GDM1 (cell line): Measurements from ENCODE around the gene AMOTL1.

Experiments used
- DNase-seq: peaks from one replicate; lab custom pipeline; 2025; lab: John Stamatoyannopoulos, UW

AMOTL1 gene

GRCh38 chr11:94746721-94747120 lies 21.4 kb upstream of the AMOTL1 start:
- DNase-seq = no peak

- no peak for DNase-seq
Measured at GRCh38 chr11:94747146-94747545, 21.0 kb upstream of the AMOTL1 start.

- DNase-seq = no peak
Measured at GRCh38 chr11:94747601-94748041, 20.5 kb upstream of the AMOTL1 start.

GRCh38 chr11:94749369-94749768 lies 18.8 kb upstream of the AMOTL1 start:
- no peak for DNase-seq

GRCh38 chr11:94750319-94751217 lies 17.6 kb upstream of the AMOTL1 start:
- DNase-seq = peak; percentile 36

GRCh38 chr11:94751218-94751609 lies 16.9 kb upstream of the AMOTL1 start:
- DNase-seq = no peak

- DNase-seq = no peak
Measured at GRCh38 chr11:94751786-94752185, 16.4 kb upstream of the AMOTL1 start.

- no peak for DNase-seq
Measured at GRCh38 chr11:94753630-94754029, 14.5 kb upstream of the AMOTL1 start.

- DNase-seq = no peak
Measured at GRCh38 chr11:94754335-94754734, 13.8 kb upstream of the AMOTL1 start.

- DNase-seq = no peak
Measured at GRCh38 chr11:94754819-94755218, 13.3 kb upstream of the AMOTL1 start.

GRCh38 chr11:94755494-94755893 lies 12.7 kb upstream of the AMOTL1 start:
- DNase-seq = no peak

GRCh38 chr11:94757037-94757735 lies 11.0 kb upstream of the AMOTL1 start:
- no peak for DNase-seq

- DNase-seq = no peak
Measured at GRCh38 chr11:94758666-94759065, 9.5 kb upstream of the AMOTL1 start.

- no peak for DNase-seq
Measured at GRCh38 chr11:94759522-94759921, 8.6 kb upstream of the AMOTL1 start.

GRCh38 chr11:94760296-94760695 lies 7.9 kb upstream of the AMOTL1 start:
- DNase-seq = no peak

GRCh38 chr11:94762208-94762607 lies 5.9 kb upstream of the AMOTL1 start:
- DNase-seq = no peak

- DNase-seq = no peak
Measured at GRCh38 chr11:94762995-94763394, 5.2 kb upstream of the AMOTL1 start.

GRCh38 chr11:94766713-94767206 lies 1.4 kb upstream of the AMOTL1 start:
- no peak for DNase-seq

GRCh38 chr11:94767291-94767690 lies 865 bp upstream of the AMOTL1 start:
- DNase-seq = no peak

GRCh38 chr11:94768602-94769541 lies 716 bp downstream of the AMOTL1 start:
- DNase-seq = no peak

GRCh38 chr11:94769880-94770279 lies 1.7 kb downstream of the AMOTL1 start:
- no peak for DNase-seq

- DNase-seq = no peak
Measured at GRCh38 chr11:94770563-94771120, 2.5 kb downstream of the AMOTL1 start.
